ENCODE data around the gene CD52.

CD52 gene

GRCh38 chr1:26335774-26336476, 18.2 kb downstream of the CD52 start:
- no peak for DNase-seq

- DNase-seq = peak; percentile 43
Observed at GRCh38 chr1:26336477-26337205, 18.9 kb downstream of the CD52 start.

GRCh38 chr1:26337206-26337535, 19.4 kb downstream of the CD52 start:
- DNase-seq = no peak

GRCh38 chr1:26337625-26338024, 19.9 kb downstream of the CD52 start:
- no peak for DNase-seq

DNA sequence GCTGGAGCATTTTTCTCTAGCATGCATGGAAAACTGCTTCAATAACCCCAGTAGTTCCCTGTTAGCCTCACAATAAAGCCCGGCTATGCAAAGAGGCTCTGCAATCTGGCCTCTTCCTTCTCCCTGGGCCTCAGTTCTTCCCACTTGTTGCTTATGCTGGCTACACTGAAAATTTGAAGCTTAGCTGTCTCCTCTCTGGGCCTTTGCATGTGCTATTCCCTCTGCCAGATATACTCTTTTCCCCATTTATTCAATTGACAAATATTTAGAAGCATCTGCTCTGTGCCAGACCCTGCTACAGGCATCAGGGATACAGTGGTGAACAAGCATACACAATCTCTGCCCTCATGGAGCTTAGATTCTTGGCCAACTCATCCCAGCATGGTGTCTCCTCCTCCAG, 20.9 kb downstream of the CD52 start:
- DNase-seq = no peak

- DNase-seq = no peak
Observed at GRCh38 chr1:26340047-26340481, 22.3 kb downstream of the CD52 start.

- no peak for DNase-seq
Observed at GRCh38 chr1:26344147-26344920, 26.6 kb downstream of the CD52 start.

GRCh38 chr1:26345718-26346117, 28.0 kb downstream of the CD52 start:
- no peak for DNase-seq

- no peak for DNase-seq
Observed at GRCh38 chr1:26346274-26347033, 28.7 kb downstream of the CD52 start.

DNA sequence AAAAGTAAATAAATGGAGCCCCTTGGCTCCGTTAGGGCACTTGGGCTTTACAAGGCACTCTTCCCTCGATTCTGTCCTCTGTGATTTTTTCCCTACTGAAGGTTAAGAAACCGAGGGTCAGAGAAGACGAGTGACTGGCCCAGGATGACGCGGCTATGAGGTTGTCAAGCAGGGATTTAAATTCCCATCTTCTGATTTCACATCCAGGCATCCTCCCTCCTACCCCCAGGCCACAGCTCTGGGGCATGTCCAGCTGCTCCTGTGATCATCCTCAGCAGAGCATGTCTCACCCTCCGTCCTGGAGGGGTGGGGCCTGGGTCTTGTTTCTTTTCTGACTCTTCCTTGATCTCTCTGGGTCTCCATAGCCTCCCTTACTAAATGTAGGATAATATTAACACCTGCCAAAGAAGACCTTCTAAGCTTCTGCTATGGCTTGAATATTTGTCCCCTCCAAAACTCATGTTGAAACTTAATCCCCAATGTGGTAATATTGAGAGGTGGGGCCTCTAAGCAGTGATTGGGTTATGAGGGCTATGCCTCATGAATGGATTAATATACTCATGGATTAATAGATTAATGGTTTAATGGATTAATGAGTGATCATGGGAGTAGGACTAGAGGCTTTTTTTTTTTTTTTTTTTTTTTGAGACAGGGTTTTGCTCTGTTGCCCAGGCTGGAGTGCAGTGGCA, 31.6 kb downstream of the CD52 start:
- DNase-seq = no peak

DNA sequence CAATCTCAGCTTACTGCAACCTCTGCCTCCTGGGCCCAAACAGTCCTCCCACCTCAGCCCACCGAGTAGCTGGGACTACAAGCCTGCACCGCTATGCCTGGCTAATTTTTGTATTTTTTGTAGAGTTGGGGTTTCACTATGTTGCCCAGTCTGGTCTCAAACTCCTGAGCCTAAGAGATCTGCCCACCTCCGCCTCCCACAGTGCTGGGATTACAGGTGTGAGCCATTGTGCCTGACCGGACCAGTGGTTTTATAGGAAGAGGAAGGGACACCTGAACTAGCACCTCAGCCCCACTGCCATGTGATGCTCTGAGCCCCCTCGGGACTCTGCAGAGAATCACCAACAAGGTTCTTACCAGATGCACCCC, 32.1 kb downstream of the CD52 start:
- DNase-seq = no peak

GRCh38 chr1:26350343-26350700, 32.6 kb downstream of the CD52 start:
- no peak for DNase-seq

GRCh38 chr1:26350701-26351589, 33.2 kb downstream of the CD52 start:
- DNase-seq = no peak

DNA sequence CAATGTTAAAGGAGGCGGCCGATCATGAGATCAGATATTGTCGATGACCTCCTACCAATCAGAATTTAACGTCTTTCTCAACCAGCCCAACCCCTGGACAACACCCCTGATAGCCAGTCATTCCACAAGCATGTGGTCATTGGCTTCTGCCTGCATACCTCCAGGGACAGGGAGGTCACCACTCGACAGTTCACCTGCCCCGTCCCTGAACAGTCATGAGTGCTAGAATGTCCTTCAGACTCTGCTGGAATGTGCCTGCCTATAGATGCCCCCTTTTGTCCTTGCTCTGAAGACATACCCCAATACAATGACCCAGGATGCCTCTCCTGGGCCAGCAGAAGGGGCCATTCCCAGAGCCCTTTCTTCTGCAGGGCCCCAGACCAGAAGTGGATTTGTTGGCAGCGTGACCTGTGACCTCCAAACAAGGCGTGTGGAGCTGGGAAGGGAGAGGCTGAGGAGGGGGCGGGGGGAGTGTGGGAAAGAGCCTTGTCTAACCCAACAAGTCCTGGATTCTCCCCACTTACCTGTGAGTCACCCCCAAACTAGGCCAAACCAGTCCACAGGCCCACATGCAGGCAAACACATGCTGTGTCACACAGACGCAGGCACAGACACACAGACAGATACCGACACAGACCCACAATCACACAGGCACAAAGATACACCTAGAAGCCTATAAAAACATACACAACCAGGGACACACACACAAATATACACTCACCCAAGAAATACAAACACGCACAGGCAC, 34.0 kb downstream of the CD52 start:
- no peak for DNase-seq

- DNase-seq = no peak
Observed at GRCh38 chr1:26352338-26352679, 34.6 kb downstream of the CD52 start.

DNA sequence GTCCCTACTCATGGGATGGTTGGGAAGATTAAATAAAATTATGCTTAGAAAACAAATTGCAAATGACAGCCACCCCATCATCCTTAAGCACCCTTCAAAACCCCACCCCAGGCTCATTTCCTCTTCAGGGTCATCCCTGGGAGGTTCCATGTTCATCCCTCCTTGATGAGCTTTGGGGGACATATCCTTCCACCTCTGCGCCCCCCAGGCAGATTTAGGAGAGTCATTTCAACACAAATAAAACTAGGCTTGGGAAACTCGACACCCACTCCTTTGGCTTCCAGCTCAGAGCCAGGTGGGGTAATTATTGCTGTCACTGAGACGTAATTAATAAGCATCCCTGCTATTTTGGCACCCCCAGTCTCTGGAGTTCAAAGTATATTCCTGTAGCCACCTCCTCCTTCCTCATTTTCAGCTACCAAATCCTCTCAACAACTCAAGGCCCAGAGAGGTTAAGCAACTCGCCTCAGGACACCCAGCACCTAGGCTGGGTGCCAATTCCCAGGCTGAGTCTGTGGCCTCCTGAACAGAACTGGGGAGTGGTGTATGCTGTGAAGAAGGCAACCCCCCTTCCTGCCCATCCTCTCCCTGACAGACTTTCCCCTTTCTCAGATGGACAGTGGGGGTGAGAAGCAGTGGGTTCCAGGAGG, 35.6 kb downstream of the CD52 start:
- DNase-seq = no peak

GRCh38 chr1:26353976-26354820, 36.4 kb downstream of the CD52 start, which contains the start of gene CRYBG2:
Gene CRYBG2, minus strand, starts transcription at chr1:26354130. Its CDS starts 7,473 bp downstream, at chr1:26346657.
- DNase-seq = peak; percentile 40

DNA sequence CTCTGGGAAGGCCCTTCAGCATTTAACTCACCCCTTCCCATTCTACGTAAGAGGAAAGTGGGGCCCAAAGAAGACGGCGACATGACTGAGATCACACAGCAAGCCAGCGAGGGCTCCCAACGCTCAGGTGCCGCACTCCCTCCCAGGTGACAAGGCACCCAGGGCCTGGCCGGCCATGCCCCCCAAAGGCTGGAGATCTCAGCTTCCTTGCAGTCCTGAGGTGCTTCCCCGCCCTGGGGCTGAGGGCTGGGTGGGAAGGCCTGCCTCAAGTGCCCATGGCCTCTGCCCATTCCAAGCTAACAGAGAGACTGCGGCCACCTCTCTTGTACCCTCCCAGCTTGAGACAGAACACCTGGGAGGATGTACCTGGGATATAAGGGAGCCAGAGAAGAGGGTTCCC, 37.2 kb downstream of the CD52 start:
- DNase-seq = no peak

DNA sequence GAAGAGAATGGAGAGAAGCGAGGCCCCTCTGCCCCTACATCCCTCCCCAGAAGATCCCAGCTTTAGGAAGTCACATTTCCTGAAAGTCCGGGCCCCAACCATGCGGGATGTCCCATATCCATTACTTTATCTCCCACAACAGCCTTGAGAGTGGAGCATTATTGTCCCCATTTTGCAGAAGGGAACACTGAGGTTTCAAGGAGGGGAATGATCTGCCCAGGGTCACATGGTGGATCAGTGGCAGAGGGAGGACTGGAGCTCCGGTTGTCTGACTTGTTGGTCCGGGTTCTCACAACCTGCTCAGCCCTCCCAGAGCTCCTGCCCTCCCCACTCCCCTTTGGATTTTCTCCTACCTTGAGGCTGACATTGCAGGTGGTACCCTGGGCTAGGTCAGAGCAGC, 38.3 kb downstream of the CD52 start:
- no peak for DNase-seq

All from NCI-H526 treated with DMSO at 0.1 percent for 48 hours (cell line).